NB4 (cell line): ENCODE measurements around the gene SRF.

Source experiments
- DNase-seq: peaks from one replicate; pipeline ENCODE4 v3.0.0; 2010; ENCODE audit warnings: low read depth
- H3K4me3 ChIP-seq: one replicate; pipeline ENCODE4 v1.5.1; 2011; ENCODE audit warnings: mild to moderate bottlenecking, low read depth, low read length, moderate library complexity
- CTCF ChIP-seq: IDR thresholded peaks from one replicate; pipeline ENCODE4 v1.5.1; 2012; ENCODE audit warnings: low read depth, low read length
- MAX ChIP-seq: IDR thresholded peaks from 2 replicates; pipeline ENCODE4 v1.6.1; 2011; ENCODE audit warnings: low read depth, low read length
- MYC ChIP-seq: IDR thresholded peaks from 2 replicates; pipeline ENCODE4 v1.6.1; 2011; ENCODE audit warnings: low read depth, low read length
- POLR2A ChIP-seq: IDR thresholded peaks from 2 replicates; pipeline ENCODE4 v1.6.1; 2011; ENCODE audit warnings: mild to moderate bottlenecking; ENCODE audit not compliant: insufficient read length; ENCODE audit errors: extremely low read depth

The SRF gene

GRCh38 chr6:43170931-43171706 lies at the start of gene SRF:
SRF (plus strand) TSS chr6:43171269; CDS start chr6:43171657, 388 bp downstream.
- H3K4me3 ChIP-seq, result peak within 1 kb of the TSS; percentile 74
- TF ChIP-seq CTCF (peak; percentile 42), MYC (no peak; the same call in none of the 2 replicates), POLR2A (peak; percentile 43), MAX (peak; percentile 67)
- peak; percentile 100 for DNase-seq

GRCh38 chr6:43122146-43122545 lies 48.9 kb upstream of the SRF start:
- TF ChIP-seq MAX (no peak), MYC (no peak), CTCF (no peak), POLR2A (no peak)
- H3K4me3 ChIP-seq, result no peak overlapping the region
- DNase-seq, result no peak

GRCh38 chr6:43123461-43124314 lies 47.4 kb upstream of the SRF start:
- no peak for DNase-seq
- TF ChIP-seq CTCF (no peak), MAX (no peak), POLR2A (no peak), MYC (no peak)
- no peak overlapping the region for H3K4me3 ChIP-seq

- H3K4me3 ChIP-seq, result no peak overlapping the region
- DNase-seq, result no peak
- TF ChIP-seq POLR2A, result no peak
Measured at GRCh38 chr6:43124481-43124880, 46.6 kb upstream of the SRF start.

GRCh38 chr6:43125119-43125518 lies 46.0 kb upstream of the SRF start:
- DNase-seq, result no peak

More at GRCh38 chr6:43125119-43125518, 46.0 kb upstream of the SRF start:
- H3K4me3 ChIP-seq, result no peak overlapping the region
- TF ChIP-seq MAX (no peak), MYC (no peak), CTCF (no peak), POLR2A (no peak)
